ENCODE measurements around the gene TDP2. TPM values are rescaled to one million over a fixed set of nuclear protein-coding genes. Genes with fewer than 3 reads are reported as not detected.
A peak's percentile ranks its signal among the peaks of the same experiment; 100 is the strongest.
"Not testable (repeated sequence)": the region's sequence is repeated elsewhere in the genome, so short reads cannot be mapped to it uniquely, and the experiment has no call there.

The TDP2 gene, protein sequence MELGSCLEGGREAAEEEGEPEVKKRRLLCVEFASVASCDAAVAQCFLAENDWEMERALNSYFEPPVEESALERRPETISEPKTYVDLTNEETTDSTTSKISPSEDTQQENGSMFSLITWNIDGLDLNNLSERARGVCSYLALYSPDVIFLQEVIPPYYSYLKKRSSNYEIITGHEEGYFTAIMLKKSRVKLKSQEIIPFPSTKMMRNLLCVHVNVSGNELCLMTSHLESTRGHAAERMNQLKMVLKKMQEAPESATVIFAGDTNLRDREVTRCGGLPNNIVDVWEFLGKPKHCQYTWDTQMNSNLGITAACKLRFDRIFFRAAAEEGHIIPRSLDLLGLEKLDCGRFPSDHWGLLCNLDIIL
- polyA plus RNA-seq, result 10 to 100 TPM; 18.9 to 34.3 (median 19.8) TPM

DNA sequence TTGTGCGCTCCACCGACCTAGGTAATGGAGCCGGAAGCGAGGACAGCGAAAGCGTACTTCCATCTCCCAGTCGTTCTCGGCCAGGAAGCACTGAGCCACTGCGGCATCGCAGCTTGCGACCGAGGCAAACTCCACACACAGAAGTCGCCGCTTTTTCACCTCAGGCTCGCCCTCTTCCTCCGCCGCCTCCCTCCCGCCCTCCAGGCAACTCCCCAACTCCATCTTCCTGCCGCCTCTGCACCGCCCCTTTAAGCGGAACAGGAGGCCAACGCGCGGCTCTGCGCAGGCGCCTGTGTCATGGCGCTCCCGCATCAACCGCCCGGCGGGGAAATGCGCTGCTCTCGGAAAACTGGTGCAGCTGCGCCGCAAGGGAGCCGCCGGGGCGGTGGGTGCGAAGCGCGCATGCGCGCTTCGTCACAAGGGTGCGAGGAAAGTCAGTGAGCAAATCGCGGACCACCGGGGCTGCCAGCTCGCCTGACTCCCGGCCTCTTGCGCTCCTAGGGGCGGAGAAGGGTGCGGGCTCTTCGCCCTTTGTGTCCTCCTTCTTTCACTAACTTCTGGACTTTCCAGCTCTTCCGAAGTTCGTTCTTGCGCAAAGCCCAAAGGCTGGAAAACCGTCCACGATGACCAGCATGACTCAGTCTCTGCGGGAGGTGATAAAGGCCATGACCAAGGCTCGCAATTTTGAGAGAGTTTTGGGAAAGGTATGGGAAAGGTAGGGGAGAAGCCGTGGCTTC lies at the start of gene TDP2, which contains the start of gene ACOT13:
Gene TDP2 (minus strand): TSS at position 259 of the 737 bp plus-strand sequence. CDS start 37 bp downstream, at position 222.
Gene ACOT13 (plus strand): TSS at position 437 of the 737 bp plus-strand sequence. CDS start 187 bp downstream, at position 624.
- 0% methylated on average over 62 of the region's 62 CpGs for WGBS, 3 donors
- H3K27ac ChIP-seq (ENCODE audit: low read depth, low read length), result peak within 1 kb of the TSS; percentile 5

DNA sequence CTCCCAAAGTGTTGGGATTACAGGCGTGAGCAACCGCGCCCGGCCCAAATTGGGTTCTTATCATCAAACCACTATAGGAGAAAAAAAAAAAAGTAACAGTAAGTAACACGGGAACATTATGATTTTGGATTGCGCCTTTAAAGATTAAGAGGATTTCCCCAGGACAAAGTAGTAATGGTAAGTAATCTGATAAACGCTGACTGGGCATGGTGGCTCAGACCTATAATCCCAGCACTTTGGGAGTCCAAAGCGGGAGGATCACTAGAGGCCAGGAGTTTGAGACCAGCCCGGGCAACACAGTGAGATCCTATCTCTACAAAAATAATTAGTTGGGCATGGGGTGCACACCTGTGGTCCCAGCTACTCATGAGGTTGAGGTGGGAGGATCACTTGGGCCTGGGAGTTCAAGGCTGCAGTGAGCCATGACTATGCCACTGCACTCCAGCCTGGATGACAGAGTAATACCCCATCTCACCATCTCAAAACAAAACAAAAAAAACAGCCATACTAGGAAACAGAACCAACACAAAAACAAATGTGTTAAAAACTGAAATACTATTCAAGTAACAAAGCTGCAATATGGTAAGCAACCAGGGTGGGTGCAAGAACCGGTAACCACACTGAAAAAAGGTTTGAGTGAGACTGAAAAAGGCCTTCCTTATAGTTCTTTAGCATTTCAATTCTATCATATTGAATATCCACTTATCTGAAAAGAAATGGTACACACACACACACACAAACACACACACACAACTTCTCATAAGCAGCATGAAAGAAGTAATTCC lies 44.0 kb upstream of the TDP2 start:
- 88 to 96% (median 93%) methylated on average over 10 of the region's 10 CpGs for WGBS, 3 donors

DNA sequence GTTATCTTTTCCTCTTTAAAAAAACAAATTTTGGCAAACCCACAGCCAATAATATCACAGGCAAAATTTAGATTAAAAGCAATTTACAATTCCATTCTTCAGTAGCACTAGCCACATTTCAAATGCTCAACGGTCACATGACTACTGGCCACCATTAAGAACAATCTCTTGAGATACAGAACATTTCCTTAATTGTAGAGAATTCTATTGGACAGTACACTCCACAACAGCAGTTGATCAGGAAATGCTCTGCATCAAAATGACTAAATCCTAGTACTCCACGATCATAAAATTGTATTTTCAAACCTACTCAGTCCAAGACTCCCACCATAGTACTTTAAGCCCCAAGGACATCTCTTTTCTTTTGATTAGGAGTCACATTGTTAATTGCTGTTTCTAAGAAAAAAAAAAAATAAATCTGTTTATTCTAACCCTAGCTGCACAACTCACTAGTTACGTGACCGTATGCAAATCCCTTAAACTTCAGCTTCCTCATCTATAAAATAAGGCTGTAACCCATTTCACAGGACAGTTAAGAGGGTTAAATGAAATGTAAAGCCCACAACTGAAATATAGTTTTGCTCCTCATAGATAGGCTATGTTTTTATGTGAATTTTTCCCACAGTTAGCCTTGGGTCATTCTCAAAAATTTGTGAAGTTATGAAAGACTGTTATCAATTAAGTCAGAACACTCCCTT lies 42.5 kb upstream of the TDP2 start:
- H3K27ac ChIP-seq (ENCODE audit: low read depth, low read length), result no peak overlapping the region
- 80 to 86% (median 81%) methylated on average over 4 of the region's 4 CpGs for WGBS, 3 donors

More for the DNA sequence above, 44.0 kb upstream of the TDP2 start:
- no peak overlapping the region for H3K27ac ChIP-seq (ENCODE audit: low read depth, low read length)

DNA sequence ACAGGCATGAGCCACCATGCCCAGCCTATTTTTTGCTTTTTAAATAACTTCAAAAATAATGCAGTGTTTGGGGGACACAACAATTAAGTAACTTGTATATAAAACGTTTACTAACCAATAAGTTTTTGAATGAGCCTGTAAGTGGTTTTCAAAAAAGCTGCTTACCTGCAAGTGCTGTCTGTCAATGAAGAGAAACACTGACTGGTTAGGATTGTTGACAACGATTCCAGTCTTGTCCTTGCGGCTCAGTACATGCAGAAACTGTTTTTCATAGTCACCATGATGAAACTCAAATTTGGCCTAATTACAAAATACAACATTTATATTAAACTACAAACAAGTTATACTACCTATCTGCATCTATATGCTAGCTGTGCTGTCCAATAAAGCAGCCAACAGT lies 41.9 kb upstream of the TDP2 start:
- no peak overlapping the region for H3K27ac ChIP-seq (ENCODE audit: low read depth, low read length)
- 73 to 88% (median 79%) methylated on average over 3 of the region's 3 CpGs for WGBS, 3 donors

DNA sequence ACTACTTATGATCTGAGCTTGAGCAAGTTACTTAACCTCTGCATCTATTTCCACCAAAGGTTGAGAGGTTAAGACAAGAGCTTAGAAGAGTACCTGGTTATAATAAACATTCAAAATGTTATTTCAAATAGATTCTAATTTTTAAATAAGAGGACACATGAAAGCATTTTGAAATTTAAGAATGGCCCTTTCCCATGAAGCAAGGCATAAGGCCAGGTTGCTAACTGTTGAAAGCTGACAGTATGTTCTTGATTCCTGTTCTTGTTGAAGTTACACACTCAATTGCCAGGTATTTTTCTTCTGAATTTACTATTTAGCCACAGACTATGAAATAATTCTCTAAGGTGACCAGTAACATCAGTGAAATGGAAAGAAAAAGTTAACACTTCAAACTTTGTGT lies 37.8 kb upstream of the TDP2 start:
- H3K27ac ChIP-seq (ENCODE audit: low read depth, low read length), result no peak overlapping the region

DNA sequence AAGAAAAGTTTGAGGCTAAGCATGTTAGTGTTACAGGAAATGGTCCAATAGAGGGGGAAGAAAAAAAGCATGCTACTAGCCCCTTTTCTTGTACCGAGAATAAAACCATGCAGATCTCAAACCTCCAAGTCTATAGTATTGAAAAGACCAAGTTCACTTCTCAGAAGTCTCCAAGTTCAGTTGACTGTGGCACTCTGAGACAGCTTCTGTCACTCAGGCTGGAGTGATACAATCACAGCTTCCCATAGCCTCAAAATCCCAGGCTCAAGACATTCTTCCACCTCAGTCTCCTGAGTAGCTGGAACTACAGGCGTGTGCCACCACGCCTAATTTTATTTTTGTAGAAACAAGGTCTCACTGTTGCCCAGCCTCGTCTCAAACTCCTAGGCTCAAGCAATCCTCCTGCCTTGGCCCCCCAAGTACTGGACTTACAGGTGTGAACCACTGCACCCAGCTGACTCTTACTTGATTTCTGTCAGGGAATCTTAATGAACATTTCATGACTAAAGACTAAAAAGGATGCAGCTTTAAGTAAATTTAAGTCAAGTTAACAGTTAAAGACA lies 36.1 kb upstream of the TDP2 start:
- 69 to 87% (median 71%) methylated on average over 4 of the region's 4 CpGs for WGBS, 3 donors
- H3K27ac ChIP-seq (ENCODE audit: low read depth, low read length), result no peak overlapping the region

DNA sequence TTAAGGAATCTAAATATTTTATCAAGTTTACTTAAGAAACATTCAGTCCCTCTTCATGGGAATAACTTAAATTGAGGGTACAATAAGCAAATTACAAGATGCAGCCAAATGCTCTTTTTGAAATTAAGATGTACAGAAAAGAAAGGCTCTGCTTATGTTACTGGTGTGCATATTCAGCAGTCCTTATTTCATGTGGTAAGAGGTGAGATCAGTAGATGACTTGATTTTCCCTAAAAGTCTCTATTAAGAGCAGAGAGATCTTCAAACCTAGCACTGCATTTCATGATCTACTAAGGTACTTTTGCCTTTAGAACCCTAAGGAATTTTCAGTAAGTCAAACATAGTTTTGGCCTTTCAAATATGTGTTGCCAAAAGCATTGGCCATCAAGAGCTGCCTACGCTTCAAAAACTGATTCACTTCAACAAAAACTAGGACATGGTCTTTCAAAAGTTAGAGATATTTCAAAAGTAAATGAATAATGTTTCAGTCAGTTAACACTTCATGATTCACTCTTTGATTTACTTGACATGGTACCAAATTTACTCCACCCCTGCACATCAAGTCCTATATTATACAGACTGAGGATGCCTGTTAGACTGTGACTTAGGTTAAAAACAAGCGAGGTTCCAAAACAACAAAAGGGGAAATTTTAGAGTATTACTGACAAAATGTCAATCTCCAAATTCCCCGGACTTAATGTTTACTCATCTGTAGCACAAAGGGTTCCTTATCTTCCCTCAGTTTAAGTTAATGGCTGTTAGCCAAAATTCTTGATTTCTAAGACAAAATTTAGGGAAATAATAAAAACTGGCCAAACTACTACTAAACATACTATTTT lies 33.0 kb upstream of the TDP2 start:
- 36 to 76% (median 70%) methylated on average over 3 of the region's 3 CpGs for WGBS, 3 donors
- H3K27ac ChIP-seq (ENCODE audit: low read depth, low read length), result no peak overlapping the region

DNA sequence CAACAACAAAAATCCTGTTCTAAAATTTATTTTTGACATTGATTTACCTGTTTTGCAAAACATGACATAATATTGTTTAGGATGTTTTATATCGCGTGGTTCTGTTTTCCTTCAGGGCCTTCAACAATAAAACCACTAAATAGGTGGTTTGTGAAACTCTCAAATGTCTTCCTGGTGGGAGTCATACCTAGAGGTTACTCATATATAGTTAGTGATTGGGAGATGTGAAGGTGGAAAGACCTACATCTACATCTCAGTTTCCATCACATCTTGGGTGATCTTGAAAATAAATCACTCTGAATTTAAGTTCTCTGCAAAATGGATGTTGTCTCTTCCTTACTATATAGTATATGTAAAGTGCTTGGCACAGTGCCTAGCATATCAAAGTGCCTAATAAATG lies 29.4 kb upstream of the TDP2 start:
- WGBS, 3 donors, result 90 to 91% (median 91%) methylated on average over 2 of the region's 2 CpGs
- H3K27ac ChIP-seq (ENCODE audit: low read depth, low read length), result no peak overlapping the region

DNA sequence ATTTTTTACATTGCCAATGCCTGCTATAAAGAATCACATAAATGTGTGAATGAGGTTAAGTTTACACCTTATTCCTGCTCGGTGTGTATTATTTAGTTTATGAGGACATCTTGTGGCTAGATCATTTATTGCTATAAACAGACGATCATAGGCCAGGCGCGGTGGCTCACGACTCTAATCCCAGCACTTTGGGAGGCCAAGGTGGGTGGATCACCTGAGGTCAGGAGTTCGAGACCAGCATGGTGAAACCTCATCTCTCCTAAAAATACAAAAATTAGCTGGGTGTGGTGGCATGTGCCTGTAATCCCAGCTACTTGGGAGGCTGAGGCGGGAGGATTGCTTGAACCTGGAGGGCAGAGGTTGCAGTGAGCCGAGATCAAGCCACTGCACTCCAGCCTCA lies 28.9 kb upstream of the TDP2 start:
- not testable (repeated sequence) for H3K27ac ChIP-seq (ENCODE audit: low read depth, low read length)
- WGBS, 3 donors, result 29 to 30% (median 30%) methylated on average over 8 of the region's 8 CpGs

DNA sequence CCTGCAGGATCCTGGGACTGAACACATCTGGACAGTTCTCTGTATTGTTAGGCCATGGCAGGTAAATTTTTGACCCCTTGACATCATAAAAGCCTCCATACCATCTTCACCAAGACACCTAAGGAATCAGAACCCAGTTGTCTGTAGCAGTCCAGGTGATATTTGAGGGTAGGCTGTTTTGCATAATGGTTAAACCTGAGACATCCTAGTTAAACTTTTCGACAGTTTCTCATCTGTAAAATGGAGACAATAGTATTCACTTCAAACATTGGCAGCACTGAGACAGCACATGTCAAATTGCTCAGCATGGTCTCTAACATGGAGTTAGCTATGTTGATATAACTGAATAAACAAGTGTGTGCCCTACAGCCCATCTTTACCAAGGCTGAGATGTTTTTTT lies 27.5 kb upstream of the TDP2 start:
- 83 to 91% (median 87%) methylated on average over 1 of the region's 1 CpG for WGBS, 3 donors
- no peak overlapping the region for H3K27ac ChIP-seq (ENCODE audit: low read depth, low read length)

DNA sequence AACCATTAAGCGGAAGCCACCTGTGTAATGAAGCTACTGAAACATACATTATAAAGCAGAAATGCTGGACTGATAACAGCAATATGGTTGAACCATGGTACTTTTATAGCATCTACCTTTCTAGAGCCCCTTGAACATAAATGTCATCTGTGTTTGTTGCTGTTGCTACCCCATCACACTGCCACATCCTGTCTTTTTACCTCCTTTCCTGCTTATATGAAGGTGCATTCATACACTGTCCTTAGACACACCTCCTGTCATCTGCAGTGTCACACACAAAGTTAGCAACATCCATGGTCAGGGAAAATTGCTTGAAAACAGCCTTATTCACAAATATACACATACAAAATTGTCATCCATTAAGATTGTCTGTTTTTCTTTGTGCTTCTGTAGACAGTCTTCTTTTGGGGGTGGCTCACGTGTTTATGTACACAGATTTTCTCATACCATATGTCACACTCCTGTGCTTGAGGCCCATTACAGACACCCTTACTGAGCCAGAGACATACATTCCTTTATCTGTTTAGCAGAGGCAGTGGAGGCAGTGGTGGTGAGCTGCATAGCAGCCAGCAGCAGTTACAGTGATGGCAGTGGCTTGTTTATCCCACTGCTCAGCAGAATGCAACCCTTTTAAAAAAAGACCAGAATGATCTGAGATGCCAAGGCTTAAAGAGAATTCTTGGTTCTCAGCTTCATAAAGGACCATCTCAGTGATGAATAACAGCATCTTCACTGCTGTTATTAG lies 26.3 kb upstream of the TDP2 start:
- no peak overlapping the region for H3K27ac ChIP-seq (ENCODE audit: low read depth, low read length)
- WGBS, 3 donors, result 88 to 91% (median 90%) methylated on average over 2 of the region's 2 CpGs

DNA sequence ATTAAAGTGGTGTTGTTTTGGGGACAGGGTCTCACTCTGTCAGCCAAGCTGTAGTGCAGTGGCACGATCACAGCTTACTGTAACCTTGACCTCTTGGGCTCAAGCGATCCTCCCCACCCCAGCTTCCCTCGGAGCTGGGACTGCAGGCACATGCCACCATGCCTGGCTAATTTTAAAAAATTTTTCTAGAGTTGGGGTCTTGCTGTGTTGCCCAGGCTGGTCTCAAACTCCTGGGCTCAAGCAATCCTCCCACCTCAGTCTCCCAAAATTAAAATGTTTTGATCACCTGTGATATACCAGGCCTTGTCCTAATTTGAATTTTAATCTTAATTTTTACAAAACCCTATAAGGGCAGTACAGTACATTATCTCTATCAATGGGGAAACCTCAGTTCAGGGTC lies 25.7 kb upstream of the TDP2 start:
- no peak overlapping the region for H3K27ac ChIP-seq (ENCODE audit: low read depth, low read length)
- 67 to 77% (median 74%) methylated on average over 3 of the region's 3 CpGs for WGBS, 3 donors

DNA sequence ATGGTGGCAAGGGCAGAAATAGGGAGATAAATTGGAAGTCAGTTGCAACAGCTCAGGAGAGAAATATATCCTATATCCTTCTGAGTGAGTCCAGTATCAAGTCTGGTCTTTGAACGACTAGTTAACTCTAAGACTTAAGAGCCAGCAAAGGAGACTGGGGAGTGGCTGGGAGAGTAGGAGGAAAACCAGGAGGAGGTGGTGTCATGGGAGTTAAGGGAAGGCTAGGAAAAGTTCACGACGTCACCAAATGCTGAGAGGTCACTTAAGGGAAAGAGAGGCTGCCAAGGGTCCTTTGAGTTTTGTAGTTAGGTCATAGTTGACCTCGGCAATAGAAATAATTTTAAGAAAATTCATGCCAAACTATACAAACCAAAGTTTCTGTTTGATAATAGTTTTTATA lies 25.3 kb upstream of the TDP2 start:
- H3K27ac ChIP-seq (ENCODE audit: low read depth, low read length), result no peak overlapping the region
- 55 to 74% (median 61%) methylated on average over 4 of the region's 4 CpGs for WGBS, 3 donors

DNA sequence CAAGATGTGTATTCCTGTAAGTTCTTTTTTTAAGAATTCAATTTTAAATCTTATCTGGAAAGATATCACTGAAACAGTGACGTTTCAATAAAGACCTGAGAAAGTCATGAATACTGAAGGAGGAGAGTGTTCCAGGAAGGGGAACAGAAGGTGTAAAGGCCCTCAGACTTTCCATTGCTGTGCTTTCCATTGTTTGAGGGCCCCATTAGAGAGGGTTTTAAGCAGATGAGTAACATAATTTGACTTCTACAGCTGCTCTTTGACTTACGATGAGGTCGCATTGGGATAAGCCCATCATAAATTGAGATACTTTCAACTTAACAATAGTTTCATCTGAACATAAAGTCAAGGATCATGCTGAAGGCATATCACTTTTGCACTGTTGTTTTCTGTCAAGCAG lies 24.9 kb upstream of the TDP2 start:
- 75 to 88% (median 84%) methylated on average over 3 of the region's 3 CpGs for WGBS, 3 donors
- H3K27ac ChIP-seq (ENCODE audit: low read depth, low read length), result no peak overlapping the region

DNA sequence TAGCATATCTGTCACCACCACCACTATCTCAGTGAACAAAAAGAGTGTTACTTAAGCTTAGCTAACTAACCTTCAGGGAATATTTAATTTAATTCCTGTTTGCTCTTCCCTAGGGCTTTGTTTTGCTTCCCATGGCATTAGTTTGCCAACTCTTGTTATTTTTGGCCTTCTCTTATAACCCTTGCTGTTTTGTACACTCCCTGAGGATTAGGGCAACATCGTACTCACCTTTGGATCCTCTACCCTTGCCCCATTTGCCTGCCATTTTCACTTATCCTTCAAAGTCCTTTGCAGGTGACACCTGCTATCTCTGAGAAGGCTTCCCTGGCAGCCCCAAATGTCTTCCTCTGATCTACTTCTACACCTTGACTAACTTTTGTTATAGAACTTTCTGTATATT lies 23.9 kb upstream of the TDP2 start:
- 42 to 67% (median 47%) methylated on average over 1 of the region's 1 CpG for WGBS, 3 donors
- no peak overlapping the region for H3K27ac ChIP-seq (ENCODE audit: low read depth, low read length)

DNA sequence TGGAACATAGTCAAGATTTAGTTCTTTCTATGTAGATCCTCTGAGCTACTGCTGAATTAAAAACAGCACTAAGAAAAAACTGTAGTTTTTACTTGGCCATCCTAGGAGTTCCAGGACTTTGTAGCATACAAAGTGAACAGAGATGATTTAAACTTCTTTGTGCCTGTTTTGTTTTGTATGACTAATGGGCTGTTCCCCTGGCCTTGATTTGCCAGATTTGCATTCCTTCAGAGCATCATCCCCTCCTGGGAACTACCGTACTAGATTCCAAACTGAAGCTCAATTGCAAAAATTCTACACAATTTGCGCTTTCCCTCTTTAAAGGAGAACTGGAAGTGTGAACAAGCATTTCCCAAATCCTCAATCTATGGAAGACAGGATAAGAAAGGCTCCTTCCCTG lies 23.3 kb upstream of the TDP2 start:
- H3K27ac ChIP-seq (ENCODE audit: low read depth, low read length), result no peak overlapping the region
- WGBS, 3 donors, result 65 to 86% (median 70%) methylated on average over 2 of the region's 2 CpGs

DNA sequence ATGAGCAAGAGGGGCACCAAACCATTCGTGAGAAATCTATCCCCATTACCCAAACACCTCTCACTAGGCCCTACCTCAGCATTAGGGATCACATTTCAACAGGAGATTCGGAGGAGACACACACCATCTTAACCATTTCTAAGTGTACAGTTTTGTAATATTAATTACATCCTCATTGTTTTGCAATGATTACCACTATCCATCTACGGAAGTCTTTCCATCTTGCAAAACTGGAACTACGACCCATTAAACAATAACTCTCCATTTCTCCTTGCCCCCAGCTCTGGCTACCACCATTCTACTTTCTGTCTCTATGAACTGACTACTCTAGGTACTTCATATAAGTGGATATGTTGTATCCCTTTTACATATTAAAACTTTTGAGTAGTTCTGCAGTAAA lies 20.2 kb upstream of the TDP2 start:
- 63 to 88% (median 67%) methylated on average over 4 of the region's 4 CpGs for WGBS, 3 donors
- no peak overlapping the region for H3K27ac ChIP-seq (ENCODE audit: low read depth, low read length)

Measured in adipose tissue (tissue), 3 donors.